Tibial nerve (tissue), 4 donors: ENCODE data around the gene MYNN. TPM values are rescaled to one million over a fixed set of nuclear protein-coding genes. Genes with fewer than 3 reads are reported as not detected.

ENCODE experiments used
- DNase-seq, 2 donors: peaks; one replicate each; pipeline ENCODE4 v3.0.0-alpha.2; 2019; ENCODE audit warnings: low spot score in 2 of 2
- H3K27ac ChIP-seq, 4 donors: fragments of 200-600 bp; sonication (generic) in 3 of 4; one replicate each; pipeline ENCODE4 v1.5.1; 2017 to 2019; ENCODE audit warnings: mild to moderate bottlenecking in 1 of 4
- H3K27me3 ChIP-seq, 2 donors: fragments of 200-600 bp; sonication (generic) in 1 of 2; one replicate each; pipeline versions ENCODE4 v1.5.1 to v1.6.0; 2017 to 2019
- H3K36me3 ChIP-seq, 3 donors: fragments of 200-600 bp; sonication (generic); one replicate each; pipeline ENCODE4 v1.5.1; 2018 to 2019
- H3K4me1 ChIP-seq, 4 donors: fragments of 200-600 bp; sonication (generic) in 3 of 4; one replicate each; pipeline ENCODE4 v1.5.1; 2017 to 2019
- H3K4me3 ChIP-seq, 4 donors: fragments of 200-600 bp; sonication (generic) in 3 of 4; one replicate each; pipeline ENCODE4 v1.5.1; 2017 to 2019; ENCODE audit warnings: mild to moderate bottlenecking in 1 of 4, moderate library complexity in 1 of 4
- H3K9me3 ChIP-seq, 4 donors: fragments of 200-600 bp; sonication (generic) in 3 of 4; one replicate each; pipeline ENCODE4 v1.5.1; 2017 to 2019
- CTCF ChIP-seq, 5 experiments: fragments of 200-600 bp in 3 of 5; fragments of 450-650 bp in 2 of 5; sonication (generic) in 3 of 5; IDR thresholded peaks; one replicate each; pipeline ENCODE4 v1.5.1; 2016 to 2019; ENCODE audit warnings: antibody characterized with exemption in 5 of 5, mild to moderate bottlenecking in 3 of 5, moderate library complexity in 2 of 5
- EP300 ChIP-seq, 2 donors: sonication (generic); formaldehyde crosslinking; IDR thresholded peaks; one replicate each; pipeline ENCODE4 v1.6.1; 2017; ENCODE audit warnings: antibody characterized with exemption in 2 of 2, mild to moderate bottlenecking in 1 of 2
- POLR2A ChIP-seq, 2 donors: fragments of 450-650 bp; IDR thresholded peaks; one replicate each; pipeline ENCODE4 v1.6.1; 2017; ENCODE audit warnings: antibody characterized with exemption in 2 of 2, mild to moderate bottlenecking in 2 of 2, moderate library complexity in 2 of 2
- WGBS, 2 donors: methylation state at CpG; one replicate each; pipeline ENCODE4 v1.1.5; 2018; 5-methylcytosine and 5-hydroxymethylcytosine counted together
- total RNA-seq, 4 donors: library from RNA; depleted of rRNA; stranded (reverse); fragments of >200 nt; gene quantifications; one replicate each; pipeline ENCODE4 v1.1.0, GENCODE V29; 2016

The MYNN gene
- total RNA-seq, 4 donors from 2014 or later, result 10.8 to 24.3 (median 16.8) TPM

- H3K36me3 ChIP-seq, result no peaks in the 10 kb centered on the region
- H3K27ac ChIP-seq, result peak overlapping the region in 3 of 4 donors; percentile 77 to 88 (median 80)
- peak overlapping the region; percentile 44 to 88 (median 65) for H3K4me3 ChIP-seq
- peaks cover 0 to 11% (median 3%) of the 10 kb centered on the region in 4 donors for H3K9me3 ChIP-seq
- H3K4me1 ChIP-seq, result peaks cover 0 to 26% (median 2%) of the 10 kb centered on the region in 4 donors
- peak in 1 of 2 donors; percentile 17 for DNase-seq
- TF ChIP-seq EP300 (IDR thresholded peaks at IDR 0.05), result no peak
- no peak for TF ChIP-seq POLR2A (IDR thresholded peaks at IDR 0.05)
- TF ChIP-seq CTCF (IDR thresholded peaks at IDR 0.05), result no peak
- WGBS, 2 donors, result 5 to 12% methylated on average over 19 to 24 of the region's 29 CpGs
- no peaks in the 10 kb centered on the region for H3K27me3 ChIP-seq
These were observed 38.6 kb downstream of the MYNN start for GRCh38 chr3:169811631-169812331.

- peak in 1 of 5 experiments; percentile 20 for TF ChIP-seq CTCF (IDR thresholded peaks at IDR 0.05)
- TF ChIP-seq EP300 (IDR thresholded peaks at IDR 0.05), result peak in 1 of 2 donors; percentile 25
- TF ChIP-seq POLR2A (IDR thresholded peaks at IDR 0.05), result no peak
- 6% methylated on average over 39 to 51 of the region's 56 CpGs for WGBS, 2 donors
- Histone ChIP-seq H3K27ac (peak within 1 kb of the TSS in 3 of 4 donors; percentile 77 to 88 (median 80)), H3K36me3 (no peaks in the 10 kb centered on the region), H3K9me3 (peaks cover 0 to 11% (median 3%) of the 10 kb centered on the region in 4 donors), H3K4me3 (peak within 1 kb of the TSS; percentile 44 to 88 (median 65)), H3K4me1 (peaks cover 0 to 26% (median 2%) of the 10 kb centered on the region in 4 donors), H3K27me3 (no peaks in the 10 kb centered on the region)
- DNase-seq, result peak; percentile 46 to 70
These were observed 39.4 kb downstream of the MYNN start, which contains the start of the genes LRRC34 and LRRIQ4 for GRCh38 chr3:169812332-169813235. Gene LRRC34 (minus strand): TSS chr3:169812904. CDS start chr3:169812548, 356 bp downstream. Gene LRRIQ4 (plus strand): TSS chr3:169812870. CDS start chr3:169821922, 9,052 bp downstream.

- H3K27ac ChIP-seq, result peak overlapping the region in 1 of 4 donors; percentile 80
- WGBS, 2 donors, result 56 to 57% methylated on average over 8 of the region's 8 CpGs
These were observed 40.1 kb downstream of the MYNN start for GRCh38 chr3:169813278-169813677.

GRCh38 chr3:169813757-169814517, 40.7 kb downstream of the MYNN start:
- WGBS, 2 donors, result 57 to 66% methylated on average over 26 to 27 of the region's 27 CpGs
- no peaks in the 10 kb centered on the region for H3K27me3 ChIP-seq
- no peaks in the 10 kb centered on the region for H3K36me3 ChIP-seq
- H3K9me3 ChIP-seq, result peaks cover 0 to 11% (median 3%) of the 10 kb centered on the region in 4 donors
- H3K27ac ChIP-seq, result peak overlapping the region in 2 of 4 donors; percentile 17 to 80
- peak in 1 of 2 donors; percentile 8 for DNase-seq
- H3K4me1 ChIP-seq, result peaks cover 0 to 26% (median 2%) of the 10 kb centered on the region in 4 donors
- TF ChIP-seq CTCF (IDR thresholded peaks at IDR 0.05) (peak in 4 of 5 experiments; percentile 8 to 42 (median 24)), POLR2A (IDR thresholded peaks at IDR 0.05) (no peak)
- H3K4me3 ChIP-seq, result peak overlapping the region; percentile 10 to 71 (median 42)

More at GRCh38 chr3:169813278-169813677, 40.1 kb downstream of the MYNN start:
- Histone ChIP-seq H3K9me3 (peaks cover 0 to 11% (median 3%) of the 10 kb centered on the region in 4 donors), H3K36me3 (no peaks in the 10 kb centered on the region), H3K4me3 (peak overlapping the region; percentile 10 to 88 (median 65)), H3K4me1 (peaks cover 0 to 26% (median 2%) of the 10 kb centered on the region in 4 donors), H3K27me3 (no peaks in the 10 kb centered on the region)
- TF ChIP-seq EP300 (IDR thresholded peaks at IDR 0.05) (no peak), POLR2A (IDR thresholded peaks at IDR 0.05) (no peak)
- no peak for DNase-seq
